AG09319 (cell line): ENCODE results near the gene EHBP1.

ENCODE experiments used
- DNase-seq: peaks from one replicate; pipeline ENCODE4 v3.0.0-alpha.2; 2010; ENCODE audit warnings: low read depth; ENCODE audit errors: extremely low read depth
- TF ChIP-seq, protein P1 (sequence below): IDR thresholded peaks from 2 replicates; pipeline ENCODE4 v1.5.1; 2011; ENCODE audit warnings: low read depth, mild to moderate bottlenecking, inconsistent platforms, low read length, moderate library complexity

Gene EHBP1

DNA sequence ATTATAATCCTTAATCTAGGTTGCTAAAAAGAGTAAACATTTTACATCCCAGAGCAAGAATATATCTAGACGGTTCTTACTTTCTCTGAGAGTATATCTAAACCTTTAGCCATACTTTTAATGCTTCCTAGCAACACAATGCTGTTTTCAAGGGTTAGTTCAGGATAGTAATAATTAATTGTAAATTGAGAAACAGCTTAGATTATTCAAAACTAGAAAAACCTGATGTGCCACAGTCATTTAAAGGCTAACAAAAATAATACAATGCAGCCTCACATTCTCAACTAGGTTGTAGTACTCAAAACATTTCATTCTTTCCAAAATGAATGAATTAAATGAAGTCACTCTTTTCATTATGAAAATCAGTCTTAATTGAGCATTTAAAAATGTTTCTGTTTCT lies 241.9 kb downstream of the EHBP1 start:
- TF ChIP-seq, protein P1, sequence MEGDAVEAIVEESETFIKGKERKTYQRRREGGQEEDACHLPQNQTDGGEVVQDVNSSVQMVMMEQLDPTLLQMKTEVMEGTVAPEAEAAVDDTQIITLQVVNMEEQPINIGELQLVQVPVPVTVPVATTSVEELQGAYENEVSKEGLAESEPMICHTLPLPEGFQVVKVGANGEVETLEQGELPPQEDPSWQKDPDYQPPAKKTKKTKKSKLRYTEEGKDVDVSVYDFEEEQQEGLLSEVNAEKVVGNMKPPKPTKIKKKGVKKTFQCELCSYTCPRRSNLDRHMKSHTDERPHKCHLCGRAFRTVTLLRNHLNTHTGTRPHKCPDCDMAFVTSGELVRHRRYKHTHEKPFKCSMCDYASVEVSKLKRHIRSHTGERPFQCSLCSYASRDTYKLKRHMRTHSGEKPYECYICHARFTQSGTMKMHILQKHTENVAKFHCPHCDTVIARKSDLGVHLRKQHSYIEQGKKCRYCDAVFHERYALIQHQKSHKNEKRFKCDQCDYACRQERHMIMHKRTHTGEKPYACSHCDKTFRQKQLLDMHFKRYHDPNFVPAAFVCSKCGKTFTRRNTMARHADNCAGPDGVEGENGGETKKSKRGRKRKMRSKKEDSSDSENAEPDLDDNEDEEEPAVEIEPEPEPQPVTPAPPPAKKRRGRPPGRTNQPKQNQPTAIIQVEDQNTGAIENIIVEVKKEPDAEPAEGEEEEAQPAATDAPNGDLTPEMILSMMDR, result no peak
- DNase-seq, result no peak

DNA sequence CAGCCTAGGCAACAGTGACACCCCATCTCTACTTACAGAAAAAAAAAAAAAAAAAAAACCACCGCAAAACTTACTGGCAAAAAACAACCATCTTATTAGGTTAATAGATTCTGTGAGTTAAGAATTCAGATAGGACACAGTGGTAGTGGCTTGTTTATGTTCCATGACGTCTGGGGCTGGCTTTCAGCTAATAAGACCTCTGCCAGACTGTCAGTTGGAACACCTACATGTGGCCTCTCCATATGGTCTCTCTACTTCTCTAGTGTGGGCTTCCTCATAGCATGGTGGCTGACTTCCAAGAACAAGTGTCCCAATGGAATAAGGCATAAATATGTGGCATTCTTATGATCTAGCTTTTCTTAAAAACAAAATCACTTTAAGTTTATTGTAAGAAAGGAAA lies 251.1 kb downstream of the EHBP1 start:
- TF ChIP-seq, protein P1, result no peak
- DNase-seq, result no peak

DNA sequence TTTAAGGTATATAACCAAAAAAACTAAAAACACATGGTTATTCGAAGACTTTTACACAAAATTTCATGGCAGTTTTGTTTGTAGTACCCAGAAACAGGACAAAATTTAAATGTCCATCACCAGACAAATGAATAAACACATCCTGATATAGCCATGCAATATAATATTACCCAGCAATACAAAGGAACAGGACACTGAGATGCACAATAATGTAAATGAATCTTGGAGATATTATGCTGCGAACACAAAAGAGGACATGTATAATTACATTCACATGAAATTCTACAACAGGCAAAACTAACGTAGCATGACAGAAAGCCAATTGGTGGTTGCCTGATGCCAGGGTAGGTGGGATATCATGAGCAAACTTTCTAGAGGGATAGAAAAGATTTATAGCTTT lies 252.7 kb downstream of the EHBP1 start:
- DNase-seq, result no peak
- TF ChIP-seq, protein P1, result no peak

DNA sequence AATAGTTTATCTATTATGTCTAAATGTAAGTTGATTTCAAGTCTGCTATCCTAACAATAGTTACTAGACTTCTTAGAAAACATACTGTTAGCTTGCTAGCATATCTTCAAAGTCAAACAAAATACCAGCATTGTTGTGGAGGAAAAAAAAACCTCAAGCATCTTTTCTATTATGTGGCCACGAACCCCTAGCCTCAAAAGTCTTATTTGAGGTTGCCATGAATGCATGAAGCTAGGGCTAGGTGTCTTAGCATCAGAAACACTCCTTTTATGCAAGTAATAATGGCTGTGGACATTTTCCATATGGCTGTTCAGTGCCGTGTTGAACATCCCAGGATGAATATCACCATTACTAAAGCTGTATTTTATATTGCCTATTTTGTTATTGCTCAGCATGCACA lies 258.5 kb downstream of the EHBP1 start:
- TF ChIP-seq, protein P1, result no peak
- no peak for DNase-seq

DNA sequence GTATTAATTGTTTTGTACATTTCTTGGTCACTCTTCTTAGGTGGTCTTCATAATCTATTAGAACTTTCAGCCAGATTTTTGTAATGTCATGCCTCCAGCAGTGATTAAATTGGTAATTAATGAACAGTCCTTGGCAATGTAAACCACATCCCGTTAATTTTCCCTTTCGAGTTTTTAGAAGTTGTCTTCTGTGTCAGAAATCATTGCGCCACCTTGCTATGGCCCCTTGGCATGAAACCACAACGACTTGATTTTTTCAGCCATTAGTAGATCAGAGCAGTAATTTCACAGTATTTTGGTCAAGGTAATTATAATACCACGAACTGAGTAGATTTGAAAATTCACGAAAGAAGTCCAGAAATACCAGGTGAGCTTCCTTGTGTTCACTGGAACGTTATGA lies 259.2 kb downstream of the EHBP1 start:
- DNase-seq, result no peak
- TF ChIP-seq, protein P1, result no peak

DNA sequence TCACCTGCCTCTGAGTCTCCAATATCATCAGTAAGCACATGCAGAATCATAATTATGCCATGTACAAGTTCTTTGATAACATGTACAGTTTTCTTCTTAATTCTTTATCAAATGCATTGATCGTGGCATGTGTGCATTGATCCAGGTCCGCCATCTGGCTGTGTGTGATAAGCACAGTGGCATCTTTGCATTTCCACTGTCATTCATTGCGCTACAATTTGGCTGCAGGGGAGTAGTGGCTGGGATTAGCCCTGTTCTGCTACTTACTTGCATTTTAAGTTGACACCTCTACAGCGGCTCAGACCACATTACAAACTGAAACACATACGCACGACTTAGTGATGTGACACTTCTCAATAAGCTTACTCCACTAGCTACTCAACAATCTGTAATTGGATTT lies 261.5 kb downstream of the EHBP1 start:
- TF ChIP-seq, protein P1, result no peak
- DNase-seq, result no peak

DNA sequence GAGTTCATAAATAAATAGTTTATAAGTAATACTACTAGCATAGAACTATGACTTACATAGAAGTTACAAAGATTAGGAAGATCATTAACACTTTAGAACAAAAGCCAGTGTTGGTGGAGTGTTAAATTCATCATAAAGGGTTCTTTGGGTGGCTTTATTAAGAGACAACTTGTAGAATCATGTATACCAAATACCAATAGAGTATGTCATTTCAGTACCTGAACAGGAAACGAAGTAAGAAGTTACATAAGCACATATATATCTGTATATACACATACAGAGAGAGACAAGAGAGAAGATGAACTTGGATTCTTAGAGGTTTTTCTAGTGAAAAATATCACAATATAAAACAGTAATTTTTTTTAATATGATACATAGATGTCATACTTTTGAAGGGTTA lies 262.7 kb downstream of the EHBP1 start:
- TF ChIP-seq, protein P1, result no peak
- no peak for DNase-seq

DNA sequence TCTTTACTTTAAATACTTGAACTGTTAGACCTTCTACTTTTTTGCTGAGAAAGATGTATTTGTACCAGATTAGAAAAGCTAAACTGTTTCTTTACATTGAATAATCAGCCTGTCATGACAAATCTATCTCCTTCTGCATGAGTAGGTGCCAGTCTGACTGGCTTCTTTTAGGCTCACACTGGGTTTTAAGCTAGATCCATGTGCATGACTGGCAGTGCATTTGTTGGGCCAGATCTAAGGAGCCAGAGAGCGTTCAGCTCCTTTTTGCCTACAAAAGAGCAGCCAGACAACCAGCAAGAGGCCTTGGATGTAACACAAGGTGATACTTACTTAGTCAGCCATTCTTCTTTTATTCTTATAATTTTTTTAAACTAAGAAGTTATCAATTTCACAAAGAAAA lies 263.2 kb downstream of the EHBP1 start:
- no peak for DNase-seq
- TF ChIP-seq, protein P1, result no peak
